HG03196 (cell line): ENCODE measurements around the gene MED10.

ENCODE experiments used
- ATAC-seq: cut with Tn5 transposase; IDR thresholded peaks from one replicate; pipeline ENCODE4 v1.9.1; 2021; ENCODE audit not compliant: unreplicated experiment

Gene MED10

GRCh38 chr5:6353602-6354302 lies 24.6 kb downstream of the MED10 start:
- ATAC-seq = no peak

GRCh38 chr5:6350277-6351090 lies 27.9 kb downstream of the MED10 start:
- ATAC-seq = no peak

- ATAC-seq = no peak
Measured at GRCh38 chr5:6349387-6349786, 29.0 kb downstream of the MED10 start.

GRCh38 chr5:6348476-6349000 lies 29.8 kb downstream of the MED10 start:
- no peak for ATAC-seq

GRCh38 chr5:6347673-6348072 lies 30.7 kb downstream of the MED10 start:
- no peak for ATAC-seq

- ATAC-seq = no peak
Measured at GRCh38 chr5:6347165-6347564, 31.2 kb downstream of the MED10 start.

GRCh38 chr5:6344593-6344989 lies 33.8 kb downstream of the MED10 start:
- no peak for ATAC-seq

- no peak for ATAC-seq
Measured at GRCh38 chr5:6343951-6344592, 34.3 kb downstream of the MED10 start.

- no peak for ATAC-seq
Measured at GRCh38 chr5:6342689-6343315, 35.5 kb downstream of the MED10 start.

GRCh38 chr5:6340100-6340499 lies 38.2 kb downstream of the MED10 start:
- ATAC-seq = no peak

- no peak for ATAC-seq
Measured at GRCh38 chr5:6338871-6339270, 39.5 kb downstream of the MED10 start.

GRCh38 chr5:6338135-6338534 lies 40.2 kb downstream of the MED10 start:
- ATAC-seq = no peak

- no peak for ATAC-seq
Measured at GRCh38 chr5:6333182-6333905, 45.0 kb downstream of the MED10 start.

GRCh38 chr5:6328173-6328572 lies 50.2 kb downstream of the MED10 start:
- no peak for ATAC-seq

- ATAC-seq = no peak
Measured at GRCh38 chr5:6326776-6327175, 51.6 kb downstream of the MED10 start.

- no peak for ATAC-seq
Measured at GRCh38 chr5:6322163-6322713, 56.1 kb downstream of the MED10 start.
